ENCODE results near the gene TRIP4. TPM values are rescaled to one million over a fixed set of nuclear protein-coding genes. Genes with fewer than 3 reads are reported as not detected.

Gene TRIP4
- total and polyA plus RNA-seq, 2 donors (not counting 3 experiments of a cell fraction or from before 2014, with no cell fraction given) = 10.9 to 31.1 TPM

GRCh38 chr15:64456634-64457108 is 69.0 kb downstream of the TRIP4 start:
- Histone ChIP-seq H3K36me3 (ENCODE audit: control insufficient read depth in 2 of 2, extremely low read depth in 1 of 2, insufficient read depth in 2 of 2, low read length in 2 of 2) (peaks cover 0 to 3% of the 10 kb centered on the region in 2 experiments), H3K4me3 (replicated peaks in 1 of 3; ENCODE audit: insufficient read depth in 1 of 3, low read depth in 1 of 3, low read length in 3 of 3) (no peak overlapping the region), H3K79me2 (ENCODE audit: control insufficient read depth, insufficient read depth, low read length) (peaks cover 8% of the 10 kb centered on the region), H3K9me3 (replicated peaks; ENCODE audit: control insufficient read depth, insufficient read depth, low read length) (no peaks in the 10 kb centered on the region), H3K4me1 (ENCODE audit: control insufficient read depth, extremely low read depth, insufficient read depth, low read length) (peaks cover 9% of the 10 kb centered on the region), H3K4me2 (ENCODE audit: insufficient read depth, low read length) (no peak overlapping the region), H3K9me1 (replicated peaks; ENCODE audit: control insufficient read depth, extremely low read depth, insufficient read depth, low read length) (no peaks in the 10 kb centered on the region), H3K9ac (replicated peaks; ENCODE audit: extremely low read depth, insufficient read depth, low read length) (no peak overlapping the region), H2AFZ (ENCODE audit: low read depth, low read length) (no peak overlapping the region), H3K27ac (ENCODE audit: insufficient read depth, low read depth, low read length) (no peak overlapping the region), H3K27me3 (ENCODE audit: control insufficient read depth in 2 of 2, insufficient read depth in 2 of 2, low read length in 2 of 2) (no peaks in the 10 kb centered on the region), H4K20me1 (replicated peaks; ENCODE audit: control insufficient read depth, extremely low read depth, insufficient read depth, low read length) (no peaks in the 10 kb centered on the region)
- BruUV-seq (replicated peaks) = no TSS peak
- TF ChIP-seq POLR2A (IDR thresholded peaks at IDR 0.05; ENCODE audit: low read depth, low read length) (no peak), POLR2AphosphoS5 (IDR thresholded peaks at IDR 0.05; ENCODE audit: insufficient read depth, low read depth, low read length) (no peak), EZH2 (IDR thresholded peaks at IDR 0.05; ENCODE audit: borderline replicate concordance, low read depth, low read length, severe bottlenecking) (no peak), FOS (IDR thresholded peaks at IDR 0.05; ENCODE audit: borderline replicate concordance, insufficient read depth, low read length) (no peak), MYC (IDR thresholded peaks at IDR 0.05; ENCODE audit: low read depth, low read length) (no peak), JUN (IDR thresholded peaks at IDR 0.05; ENCODE audit: borderline replicate concordance, insufficient read depth, insufficient read length, low read depth) (no peak), GATA2 (IDR thresholded peaks at IDR 0.05; ENCODE audit: insufficient read depth, insufficient read length, low read depth, low read length) (no peak)
- TF ChIP-seq, protein P1, sequence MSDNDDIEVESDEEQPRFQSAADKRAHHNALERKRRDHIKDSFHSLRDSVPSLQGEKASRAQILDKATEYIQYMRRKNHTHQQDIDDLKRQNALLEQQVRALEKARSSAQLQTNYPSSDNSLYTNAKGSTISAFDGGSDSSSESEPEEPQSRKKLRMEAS (IDR thresholded peaks at IDR 0.05; ENCODE audit: insufficient read depth, insufficient read length) = no peak
- TF ChIP-seq, protein P2, sequence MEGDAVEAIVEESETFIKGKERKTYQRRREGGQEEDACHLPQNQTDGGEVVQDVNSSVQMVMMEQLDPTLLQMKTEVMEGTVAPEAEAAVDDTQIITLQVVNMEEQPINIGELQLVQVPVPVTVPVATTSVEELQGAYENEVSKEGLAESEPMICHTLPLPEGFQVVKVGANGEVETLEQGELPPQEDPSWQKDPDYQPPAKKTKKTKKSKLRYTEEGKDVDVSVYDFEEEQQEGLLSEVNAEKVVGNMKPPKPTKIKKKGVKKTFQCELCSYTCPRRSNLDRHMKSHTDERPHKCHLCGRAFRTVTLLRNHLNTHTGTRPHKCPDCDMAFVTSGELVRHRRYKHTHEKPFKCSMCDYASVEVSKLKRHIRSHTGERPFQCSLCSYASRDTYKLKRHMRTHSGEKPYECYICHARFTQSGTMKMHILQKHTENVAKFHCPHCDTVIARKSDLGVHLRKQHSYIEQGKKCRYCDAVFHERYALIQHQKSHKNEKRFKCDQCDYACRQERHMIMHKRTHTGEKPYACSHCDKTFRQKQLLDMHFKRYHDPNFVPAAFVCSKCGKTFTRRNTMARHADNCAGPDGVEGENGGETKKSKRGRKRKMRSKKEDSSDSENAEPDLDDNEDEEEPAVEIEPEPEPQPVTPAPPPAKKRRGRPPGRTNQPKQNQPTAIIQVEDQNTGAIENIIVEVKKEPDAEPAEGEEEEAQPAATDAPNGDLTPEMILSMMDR (IDR thresholded peaks at IDR 0.05; ENCODE audit: extremely low read depth in 1 of 2, insufficient read depth in 1 of 2, low read depth in 1 of 2, low read length in 2 of 2) = no peak
- FAIRE-seq (no peak), DNase-seq (ENCODE audit: low read depth, low spot score) (no peak)
- dilution Hi-C loops (cut with MboI; ENCODE audit: extremely low pct_ligation_motif_present, low sequenced_read_pairs) = no loop called here
- intact Hi-C loops (cut with micrococcal nuclease) = no loop called here
- POLR2A ChIA-PET = no interaction called here
- CTCF ChIA-PET = interaction anchor here (1.0 to 2.2 kb wide), 3 partner anchors 9 to 29 kb away, joined by 3 to 6 read pairs (median 5); no protein-coding TSS in a partner anchor

All from endothelial cell of umbilical vein (primary cell).